Measurements from ENCODE around the gene KRTAP4-12. TPM values are rescaled to one million over a fixed set of nuclear protein-coding genes. Genes with fewer than 3 reads are reported as not detected.
"Not testable (repeated sequence)": the region's sequence is repeated elsewhere in the genome, so short reads cannot be mapped to it uniquely, and the experiment has no call there.

The KRTAP4-12 gene
- total RNA-seq: not detected

- peak within 1 kb of the TSS; percentile 41 to 73 for H3K27ac Mint-ChIP-seq
- H3K9me3 Mint-ChIP-seq: peaks cover 10 to 18% of the 10 kb centered on the region in 2 donors
- H3K36me3 Mint-ChIP-seq; ATAC-seq; DNase-seq (ENCODE audit: low spot score in 2 of 2): not testable (repeated sequence)
Observed at GRCh38 chr17:41123991-41124371, at the start of gene KRTAP4-12. Gene KRTAP4-12 (minus strand): TSS chr17:41124182. CDS start chr17:41124122, 60 bp downstream.

GRCh38 chr17:41171886-41172285 is 47.9 kb upstream of the KRTAP4-12 start:
- ATAC-seq (no peak), DNase-seq (ENCODE audit: low spot score in 2 of 2) (no peak)
- no peaks in the 10 kb centered on the region for H3K9me3 Mint-ChIP-seq
- H3K27ac Mint-ChIP-seq: no peak overlapping the region
- no peaks in the 10 kb centered on the region for H3K36me3 Mint-ChIP-seq

- DNase-seq (ENCODE audit: low spot score in 2 of 2): no peak
- no peak for ATAC-seq
- Mint-ChIP-seq H3K9me3 (no peaks in the 10 kb centered on the region), H3K27ac (no peak within 1 kb of the TSS), H3K36me3 (no peaks in the 10 kb centered on the region)
Observed at GRCh38 chr17:41168121-41168520, 44.1 kb upstream of the KRTAP4-12 start, which contains the start of gene KRTAP4-3. Gene KRTAP4-3 (minus strand): TSS chr17:41168221. CDS start chr17:41168172, 49 bp downstream.

- DNase-seq (ENCODE audit: low spot score in 2 of 2) (no peak), ATAC-seq (no peak)
- H3K27ac Mint-ChIP-seq: no peak overlapping the region
- no peaks in the 10 kb centered on the region for H3K36me3 Mint-ChIP-seq
- no peaks in the 10 kb centered on the region for H3K9me3 Mint-ChIP-seq
Observed at GRCh38 chr17:41167561-41167960, 43.6 kb upstream of the KRTAP4-12 start.

GRCh38 chr17:41163828-41164227 is 39.8 kb upstream of the KRTAP4-12 start:
- DNase-seq (ENCODE audit: low spot score in 2 of 2): no peak
- no peaks in the 10 kb centered on the region for H3K9me3 Mint-ChIP-seq
- H3K27ac Mint-ChIP-seq: no peak overlapping the region
- ATAC-seq: no peak
- H3K36me3 Mint-ChIP-seq: no peaks in the 10 kb centered on the region

GRCh38 chr17:41160648-41161047 is 36.7 kb upstream of the KRTAP4-12 start, which contains the start of gene KRTAP4-4:
Gene KRTAP4-4 (minus strand): TSS chr17:41160748. CDS start chr17:41160691, 57 bp downstream.
- H3K27ac Mint-ChIP-seq: no peak within 1 kb of the TSS
- H3K9me3 Mint-ChIP-seq: no peaks in the 10 kb centered on the region
- no peaks in the 10 kb centered on the region for H3K36me3 Mint-ChIP-seq
- ATAC-seq (no peak), DNase-seq (ENCODE audit: low spot score in 2 of 2) (no peak)

- H3K36me3 Mint-ChIP-seq; H3K27ac Mint-ChIP-seq; DNase-seq (ENCODE audit: low spot score in 2 of 2); ATAC-seq; H3K9me3 Mint-ChIP-seq: not testable (repeated sequence)
Observed at GRCh38 chr17:41160190-41160589, 36.2 kb upstream of the KRTAP4-12 start.

GRCh38 chr17:41153856-41154255 is 29.9 kb upstream of the KRTAP4-12 start:
- Mint-ChIP-seq H3K36me3 (no peaks in the 10 kb centered on the region), H3K27ac (no peak overlapping the region), H3K9me3 (no peaks in the 10 kb centered on the region)
- ATAC-seq: no peak
- DNase-seq (ENCODE audit: low spot score in 2 of 2): no peak

- DNase-seq (ENCODE audit: low spot score in 2 of 2) (no peak), ATAC-seq (no peak)
- no peak overlapping the region for H3K27ac Mint-ChIP-seq
- no peaks in the 10 kb centered on the region for H3K36me3 Mint-ChIP-seq
- no peaks in the 10 kb centered on the region for H3K9me3 Mint-ChIP-seq
Observed at GRCh38 chr17:41151525-41151924, 27.5 kb upstream of the KRTAP4-12 start.

- ATAC-seq (no peak), DNase-seq (ENCODE audit: low spot score in 2 of 2) (no peak)
- Mint-ChIP-seq H3K9me3 (no peaks in the 10 kb centered on the region), H3K36me3 (no peaks in the 10 kb centered on the region), H3K27ac (no peak overlapping the region)
Observed at GRCh38 chr17:41150026-41150425, 26.0 kb upstream of the KRTAP4-12 start.

GRCh38 chr17:41149652-41149985 is 25.6 kb upstream of the KRTAP4-12 start, which contains the start of gene KRTAP4-5:
Gene KRTAP4-5 (minus strand): TSS chr17:41149825. CDS start chr17:41149767, 58 bp downstream.
- ATAC-seq (no peak), DNase-seq (ENCODE audit: low spot score in 2 of 2) (no peak)
- Mint-ChIP-seq H3K9me3 (no peaks in the 10 kb centered on the region), H3K27ac (peak within 1 kb of the TSS in 1 of 2 donors; percentile 23), H3K36me3 (no peaks in the 10 kb centered on the region)

GRCh38 chr17:41148971-41149651 is 25.1 kb upstream of the KRTAP4-12 start:
- ATAC-seq; H3K9me3 Mint-ChIP-seq; DNase-seq (ENCODE audit: low spot score in 2 of 2); H3K36me3 Mint-ChIP-seq: not testable (repeated sequence)
- H3K27ac Mint-ChIP-seq: peak overlapping the region in 1 of 2 donors; percentile 23

GRCh38 chr17:41147531-41148204 is 23.7 kb upstream of the KRTAP4-12 start:
- DNase-seq (ENCODE audit: low spot score in 2 of 2): no peak
- Mint-ChIP-seq H3K36me3 (peaks cover 11 to 13% of the 10 kb centered on the region in 2 donors), H3K27ac (no peak overlapping the region), H3K9me3 (peaks cover 10% of the 10 kb centered on the region in 2 donors)
- no peak for ATAC-seq

GRCh38 chr17:41145261-41145660 is 21.3 kb upstream of the KRTAP4-12 start:
- Mint-ChIP-seq H3K9me3 (peaks cover 20 to 26% of the 10 kb centered on the region in 2 donors), H3K36me3 (peaks cover 19 to 26% of the 10 kb centered on the region in 2 donors), H3K27ac (no peak overlapping the region)
- DNase-seq (ENCODE audit: low spot score in 2 of 2): no peak
- ATAC-seq: no peak

- ATAC-seq (no peak), DNase-seq (ENCODE audit: low spot score in 2 of 2) (no peak)
- H3K36me3 Mint-ChIP-seq: peaks cover 23 to 27% of the 10 kb centered on the region in 2 donors
- peaks cover 20 to 27% of the 10 kb centered on the region in 2 donors for H3K9me3 Mint-ChIP-seq
- H3K27ac Mint-ChIP-seq: no peak overlapping the region
Observed at GRCh38 chr17:41144846-41145245, 20.9 kb upstream of the KRTAP4-12 start.

GRCh38 chr17:41141361-41141760 is 17.4 kb upstream of the KRTAP4-12 start:
- Mint-ChIP-seq H3K27ac (no peak overlapping the region), H3K9me3 (peaks cover 28 to 45% of the 10 kb centered on the region in 2 donors)
- ATAC-seq: no peak

GRCh38 chr17:41140360-41141131 is 16.6 kb upstream of the KRTAP4-12 start, which contains the start of gene KRTAP4-6:
Gene KRTAP4-6 (minus strand): TSS chr17:41140544. CDS start chr17:41140487, 57 bp downstream.
- H3K27ac Mint-ChIP-seq: peak within 1 kb of the TSS in 1 of 2 donors; percentile 11
- H3K9me3 Mint-ChIP-seq: peaks cover 28 to 45% of the 10 kb centered on the region in 2 donors
- DNase-seq (ENCODE audit: low spot score in 2 of 2) (no peak), ATAC-seq (no peak)
- peaks cover 28 to 32% of the 10 kb centered on the region in 2 donors for H3K36me3 Mint-ChIP-seq

More at GRCh38 chr17:41141361-41141760, 17.4 kb upstream of the KRTAP4-12 start:
- DNase-seq (ENCODE audit: low spot score in 2 of 2): no peak
- H3K36me3 Mint-ChIP-seq: peaks cover 28 to 32% of the 10 kb centered on the region in 2 donors

All from activated naive CD4-positive, alpha-beta T cell treated with anti-CD3 and anti-CD28 coated beads, Interleukin-2, amount 50 U/mL, for 72 hours (primary cell).